Measurements from ENCODE around the gene MT1G. TPM values are rescaled to one million over a fixed set of nuclear protein-coding genes. Genes with fewer than 3 reads are reported as not detected.
A peak's percentile ranks its signal among the peaks of the same experiment; 100 is the strongest.
"Not testable (repeated sequence)": the region's sequence is repeated elsewhere in the genome, so short reads cannot be mapped to it uniquely, and the experiment has no call there.

The MT1G gene
- total RNA-seq, result 10 to 100 TPM; 14.7 TPM

DNA sequence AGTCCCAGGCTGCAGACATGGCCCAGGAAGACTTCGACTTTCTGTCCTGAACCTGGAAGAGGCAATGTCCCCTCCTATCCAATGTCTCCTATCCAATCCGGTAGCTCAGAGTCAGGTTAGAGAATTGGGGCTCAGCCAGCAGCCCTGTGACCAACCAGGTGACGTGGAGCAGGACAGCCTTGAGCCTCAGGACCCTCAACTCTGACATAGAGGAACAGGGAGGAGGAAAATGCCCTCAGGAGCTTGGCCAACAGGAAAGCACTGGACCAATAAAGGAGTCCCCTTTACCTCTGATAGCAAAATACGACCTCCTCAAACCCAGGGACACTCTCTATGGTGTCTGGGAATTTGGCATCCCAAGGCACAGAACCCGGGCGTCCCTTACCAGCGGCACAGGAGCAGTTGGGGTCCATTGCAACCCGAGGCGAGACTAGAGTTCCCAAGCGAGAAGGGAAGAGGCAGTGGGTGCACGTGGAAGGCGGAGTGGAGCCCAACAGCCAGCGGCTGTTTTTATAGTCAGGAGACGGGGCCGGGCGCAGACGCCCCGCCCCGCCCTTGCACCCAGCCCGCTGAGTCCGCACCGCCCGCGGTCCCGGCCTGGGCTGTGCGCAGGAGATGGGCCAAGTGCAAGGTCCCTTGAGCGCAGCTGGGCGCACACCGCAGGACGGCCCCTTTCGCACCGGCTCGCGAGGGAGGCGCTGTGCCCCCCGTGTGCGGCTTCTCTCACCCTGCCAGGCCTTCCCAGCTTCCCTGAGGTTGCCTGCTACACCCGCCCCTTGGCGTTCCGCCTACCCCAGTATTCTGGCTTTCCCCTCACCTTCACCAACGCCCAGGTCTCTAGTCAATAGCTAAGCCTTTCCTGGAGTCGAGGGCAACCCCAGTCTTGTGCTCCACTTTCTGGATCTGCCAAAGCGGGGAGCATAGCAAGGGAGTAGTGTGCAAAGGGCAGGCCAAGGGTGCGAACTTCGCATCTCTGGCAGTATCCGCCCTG is at the start of gene MT1G:
MT1G (minus strand) TSS at position 485 of the 991 bp plus-strand sequence; CDS start at position 413, 72 bp downstream.
- ATAC-seq (peak; percentile 70), DNase-seq (peak; percentile 69)
- Mint-ChIP-seq H3K36me3 (ENCODE audit: low read depth) (no peaks in the 10 kb centered on the region), H3K4me3 (peak within 1 kb of the TSS; percentile 50), H3K27ac (no peak within 1 kb of the TSS), H3K27me3 (peaks cover 63% of the 10 kb centered on the region), H3K9me3 (ENCODE audit: low read depth) (no peaks in the 10 kb centered on the region), H3K4me1 (peaks cover 19% of the 10 kb centered on the region)
- ChIA-PET CTCF (interaction anchor here (1.1 to 1.3 kb wide), 2 partner anchors 10 to 11 kb away, joined by 3 to 5 read pairs; no protein-coding TSS in a partner anchor), POLR2A (no interaction called here)
- intact Hi-C loops (cut with DNase I, micrococcal nuclease), result loop anchor here (1.0 to 2.0 kb wide), 3 partner anchors 14 to 43 kb away; partner anchors contain the start of genes MT1X (in 2 of the 2) and MT1E (in 1 of the 2)

DNA sequence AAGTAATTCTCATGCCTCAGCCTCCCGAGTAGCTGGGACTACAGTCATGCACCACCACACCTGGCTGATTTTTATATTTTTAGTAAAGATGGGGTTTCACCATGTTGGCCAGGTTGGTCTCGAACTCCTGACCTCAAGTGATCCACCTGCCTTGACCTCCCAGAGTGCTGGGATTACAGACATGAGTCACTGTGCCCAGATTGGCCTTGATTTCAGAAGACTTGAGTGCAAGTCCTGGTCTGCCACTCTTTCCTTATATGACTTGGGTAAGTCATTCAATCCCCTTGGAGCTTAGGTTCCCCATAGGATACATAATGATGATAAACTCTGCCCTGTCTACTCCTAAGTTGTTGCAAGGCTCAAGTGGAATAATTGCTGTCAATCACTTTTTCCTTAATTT is 49.7 kb upstream of the MT1G start:
- DNase-seq; H3K27ac Mint-ChIP-seq; H3K4me3 Mint-ChIP-seq; H3K27me3 Mint-ChIP-seq; H3K9me3 Mint-ChIP-seq (ENCODE audit: low read depth); H3K36me3 Mint-ChIP-seq (ENCODE audit: low read depth); intact Hi-C loops (cut with DNase I, micrococcal nuclease); POLR2A ChIA-PET; H3K4me1 Mint-ChIP-seq; ATAC-seq: not testable (repeated sequence)
- CTCF ChIA-PET, result interaction anchor here (0.6 to 1.1 kb wide), 2 partner anchors 140 to 172 kb away, joined by 3 read pairs; no protein-coding TSS in a partner anchor

DNA sequence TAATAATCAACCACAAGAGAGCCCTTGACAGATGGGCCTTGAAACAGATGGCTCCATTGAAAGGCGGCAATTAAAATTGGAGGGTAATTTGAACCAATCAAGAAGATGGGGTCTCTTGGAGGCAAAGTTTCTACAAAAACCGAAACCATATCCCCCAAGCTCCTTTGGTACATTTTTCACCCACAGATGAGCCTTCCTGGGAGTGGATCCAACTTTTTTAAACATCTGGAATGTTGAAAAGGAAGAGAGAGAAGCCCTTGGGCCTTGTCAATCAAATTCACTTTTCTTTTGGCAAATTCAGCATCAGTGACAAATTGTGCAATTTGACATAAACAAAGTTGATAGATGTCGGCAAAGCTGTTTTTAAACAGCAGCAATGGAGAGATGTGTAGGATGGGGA is 48.9 kb upstream of the MT1G start:
- Mint-ChIP-seq H3K36me3 (ENCODE audit: low read depth) (no peaks in the 10 kb centered on the region), H3K9me3 (ENCODE audit: low read depth) (no peaks in the 10 kb centered on the region), H3K4me3 (no peak overlapping the region), H3K27ac (no peak overlapping the region), H3K4me1 (no peaks in the 10 kb centered on the region), H3K27me3 (no peaks in the 10 kb centered on the region)
- CTCF ChIA-PET, result interaction anchor here (1.1 to 1.5 kb wide), 3 partner anchors 9 to 139 kb away, joined by 3 to 5 read pairs (median 3); no protein-coding TSS in a partner anchor
- POLR2A ChIA-PET, result no interaction called here
- intact Hi-C loops (cut with DNase I, micrococcal nuclease), result no loop called here
- DNase-seq (no peak), ATAC-seq (no peak)

DNA sequence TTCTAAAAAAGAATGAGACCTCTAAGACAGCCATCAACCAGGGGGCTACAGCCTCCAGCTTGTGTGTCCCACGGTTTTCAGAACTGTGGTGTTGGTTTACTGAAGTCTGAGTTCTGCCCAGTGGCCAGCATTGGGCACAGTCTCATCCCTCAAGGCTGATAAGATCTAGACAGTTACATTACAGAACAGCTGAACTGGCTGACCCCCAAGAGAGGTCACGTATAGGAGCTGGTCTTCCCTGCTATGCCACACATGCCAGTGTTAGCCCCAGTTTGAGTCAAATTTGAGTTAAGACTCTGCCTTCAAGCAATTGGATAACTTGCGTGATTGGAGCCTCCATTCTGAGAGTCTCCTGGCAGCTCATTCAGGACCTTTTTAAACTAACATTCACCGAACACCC is 47.3 kb upstream of the MT1G start:
- no peak overlapping the region for H3K27ac Mint-ChIP-seq
- CTCF ChIA-PET, result interaction anchor here (0.6 to 1.1 kb wide), 4 partner anchors 20 to 217 kb away, joined by 3 read pairs; no protein-coding TSS in a partner anchor
- POLR2A ChIA-PET, result no interaction called here
- no peak overlapping the region for H3K4me3 Mint-ChIP-seq
- H3K4me1 Mint-ChIP-seq, result no peaks in the 10 kb centered on the region
- DNase-seq (no peak), ATAC-seq (no peak)
- no peaks in the 10 kb centered on the region for H3K27me3 Mint-ChIP-seq
- H3K9me3 Mint-ChIP-seq (ENCODE audit: low read depth), result no peaks in the 10 kb centered on the region
- intact Hi-C loops (cut with DNase I, micrococcal nuclease), result no loop called here
- no peaks in the 10 kb centered on the region for H3K36me3 Mint-ChIP-seq (ENCODE audit: low read depth)

DNA sequence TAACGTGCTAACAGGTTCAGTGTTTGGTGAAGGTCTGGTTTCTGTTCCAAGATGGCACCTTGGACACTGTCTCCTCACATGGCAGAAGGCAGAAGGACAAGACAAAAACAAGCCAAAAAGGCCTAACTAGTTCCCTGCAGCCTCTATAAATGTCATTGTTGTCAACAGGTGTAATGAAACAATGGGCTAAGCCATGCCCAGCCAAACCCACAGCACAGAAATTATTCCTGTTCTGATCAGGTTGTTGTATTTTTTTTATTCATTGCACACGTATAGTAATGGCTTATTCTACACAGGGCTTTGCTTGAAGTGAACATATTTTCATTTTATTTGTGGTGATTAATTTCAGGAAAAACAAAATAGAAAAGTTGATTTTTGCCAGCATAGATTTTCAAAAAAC is 45.9 kb upstream of the MT1G start:
- intact Hi-C loops (cut with DNase I, micrococcal nuclease), result no loop called here
- DNase-seq (no peak), ATAC-seq (no peak)
- no peaks in the 10 kb centered on the region for H3K36me3 Mint-ChIP-seq (ENCODE audit: low read depth)
- H3K4me3 Mint-ChIP-seq, result no peak overlapping the region
- H3K27me3 Mint-ChIP-seq, result no peaks in the 10 kb centered on the region
- H3K9me3 Mint-ChIP-seq (ENCODE audit: low read depth), result no peaks in the 10 kb centered on the region
- ChIA-PET POLR2A (no interaction called here), CTCF (interaction anchor here (1.1 kb wide), 1 partner anchor 134 kb away, joined by 3 read pairs; no protein-coding TSS in a partner anchor)
- no peak overlapping the region for H3K27ac Mint-ChIP-seq
- H3K4me1 Mint-ChIP-seq, result peaks cover 6% of the 10 kb centered on the region

DNA sequence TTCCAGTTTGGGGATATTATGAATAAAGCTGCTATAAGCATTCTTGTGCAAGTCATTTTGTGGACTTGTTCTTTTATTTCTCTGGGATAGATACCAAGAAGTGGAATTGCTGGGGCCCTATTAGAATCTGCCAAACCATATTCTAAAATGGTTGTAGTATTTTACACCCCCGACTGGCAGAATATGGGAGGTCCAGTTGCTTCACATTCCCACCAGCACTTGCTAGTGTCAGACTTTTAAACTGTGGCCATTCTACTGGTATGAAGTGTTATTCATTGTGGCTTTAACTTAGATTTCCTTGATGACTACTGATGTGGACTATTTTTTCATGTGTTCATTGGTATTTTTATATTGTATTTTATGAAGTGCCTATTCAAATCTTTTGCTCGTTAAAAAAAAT is 44.0 kb upstream of the MT1G start:
- DNase-seq, result no peak
- Mint-ChIP-seq H3K27me3 (no peaks in the 10 kb centered on the region), H3K4me1 (peaks cover 14% of the 10 kb centered on the region), H3K9me3 (ENCODE audit: low read depth) (no peaks in the 10 kb centered on the region), H3K27ac (no peak overlapping the region), H3K4me3 (no peak overlapping the region), H3K36me3 (ENCODE audit: low read depth) (no peaks in the 10 kb centered on the region)
- intact Hi-C loops (cut with DNase I, micrococcal nuclease), result no loop called here
- ChIA-PET CTCF (interaction anchor here (1.1 kb wide), 1 partner anchor 10 kb away, joined by 3 read pairs; no protein-coding TSS in a partner anchor), POLR2A (interaction anchor here (0.7 kb wide), 1 partner anchor 776 kb away, joined by 4 read pairs; no protein-coding TSS in a partner anchor)
- no peak for ATAC-seq

DNA sequence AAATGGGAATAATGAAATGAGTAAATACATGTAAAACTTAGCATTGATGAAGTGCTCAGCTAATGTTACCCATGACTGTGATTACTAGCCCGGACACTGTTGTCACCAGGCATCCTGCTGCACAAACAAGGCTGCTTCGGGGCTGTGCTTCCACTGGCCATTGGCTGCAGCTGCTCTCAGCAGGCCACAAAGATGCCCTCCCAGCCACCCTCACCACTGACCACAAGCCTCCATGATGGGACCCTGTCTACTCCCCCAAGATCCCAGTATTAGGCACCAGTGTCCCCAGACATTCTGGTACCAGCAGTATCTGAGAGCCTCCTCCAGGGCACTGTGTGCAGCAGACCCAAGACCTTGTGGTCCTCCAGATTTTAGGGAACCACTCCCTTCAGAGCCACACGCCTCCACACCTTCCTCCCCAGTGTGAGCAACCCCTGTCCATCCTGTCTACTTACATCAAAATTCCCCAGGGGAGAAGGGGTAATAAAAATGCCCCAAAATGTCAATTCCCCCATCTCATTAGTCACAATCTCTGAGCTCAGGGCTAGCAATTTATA is 42.4 kb upstream of the MT1G start:
- H3K27ac Mint-ChIP-seq, result no peak overlapping the region
- intact Hi-C loops (cut with DNase I, micrococcal nuclease), result no loop called here
- no peaks in the 10 kb centered on the region for H3K36me3 Mint-ChIP-seq (ENCODE audit: low read depth)
- H3K4me3 Mint-ChIP-seq, result no peak overlapping the region
- H3K9me3 Mint-ChIP-seq (ENCODE audit: low read depth), result no peaks in the 10 kb centered on the region
- peaks cover 14% of the 10 kb centered on the region for H3K4me1 Mint-ChIP-seq
- ChIA-PET CTCF (interaction anchor here (0.6 to 1.4 kb wide), 3 partner anchors 8 to 254 kb away, joined by 3 to 4 read pairs (median 4); no protein-coding TSS in a partner anchor), POLR2A (no interaction called here)
- H3K27me3 Mint-ChIP-seq, result no peaks in the 10 kb centered on the region
- no peak for DNase-seq
- no peak for ATAC-seq

DNA sequence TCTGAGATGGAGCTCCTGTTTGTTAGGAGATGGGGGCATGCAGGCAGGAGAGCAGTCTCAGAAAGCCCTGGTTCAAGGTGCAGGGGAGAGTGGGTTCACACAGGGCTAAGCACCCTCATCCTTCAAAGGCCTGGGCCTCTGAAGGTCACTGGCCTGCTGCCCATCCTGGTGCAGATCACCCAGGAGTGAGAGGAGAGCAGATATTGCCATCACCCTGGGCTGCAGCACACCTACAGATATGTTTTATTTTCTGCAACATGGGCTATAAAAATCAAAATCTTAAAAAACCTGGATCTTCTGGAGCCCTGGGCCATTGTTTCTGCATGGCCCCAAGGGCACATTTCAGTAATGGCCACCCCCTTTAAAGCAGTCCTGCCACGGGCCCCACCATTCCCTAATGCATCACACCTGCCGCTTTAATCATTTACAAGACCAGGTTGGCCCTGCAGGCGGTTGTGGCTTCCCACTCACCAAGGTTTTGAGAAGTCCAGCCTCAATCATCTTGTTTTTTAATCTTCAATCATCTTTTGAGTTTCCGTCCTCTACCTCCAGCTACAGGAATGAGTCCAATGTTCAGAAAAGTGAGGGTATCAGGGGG is 41.7 kb upstream of the MT1G start:
- ATAC-seq (peak; percentile 21), DNase-seq (no peak)
- Mint-ChIP-seq H3K4me3 (no peak overlapping the region), H3K4me1 (peaks cover 14% of the 10 kb centered on the region), H3K36me3 (ENCODE audit: low read depth) (no peaks in the 10 kb centered on the region), H3K9me3 (ENCODE audit: low read depth) (no peaks in the 10 kb centered on the region), H3K27ac (peak overlapping the region; percentile 67), H3K27me3 (no peaks in the 10 kb centered on the region)
- intact Hi-C loops (cut with DNase I, micrococcal nuclease), result no loop called here
- ChIA-PET POLR2A (interaction anchor here (0.9 kb wide), 1 partner anchor 222 kb away, joined by 3 read pairs; no protein-coding TSS in a partner anchor), CTCF (interaction anchor here (0.8 to 2.2 kb wide), 7 partner anchors 8 to 450 kb away, joined by 3 to 11 read pairs (median 3); no protein-coding TSS in a partner anchor)

DNA sequence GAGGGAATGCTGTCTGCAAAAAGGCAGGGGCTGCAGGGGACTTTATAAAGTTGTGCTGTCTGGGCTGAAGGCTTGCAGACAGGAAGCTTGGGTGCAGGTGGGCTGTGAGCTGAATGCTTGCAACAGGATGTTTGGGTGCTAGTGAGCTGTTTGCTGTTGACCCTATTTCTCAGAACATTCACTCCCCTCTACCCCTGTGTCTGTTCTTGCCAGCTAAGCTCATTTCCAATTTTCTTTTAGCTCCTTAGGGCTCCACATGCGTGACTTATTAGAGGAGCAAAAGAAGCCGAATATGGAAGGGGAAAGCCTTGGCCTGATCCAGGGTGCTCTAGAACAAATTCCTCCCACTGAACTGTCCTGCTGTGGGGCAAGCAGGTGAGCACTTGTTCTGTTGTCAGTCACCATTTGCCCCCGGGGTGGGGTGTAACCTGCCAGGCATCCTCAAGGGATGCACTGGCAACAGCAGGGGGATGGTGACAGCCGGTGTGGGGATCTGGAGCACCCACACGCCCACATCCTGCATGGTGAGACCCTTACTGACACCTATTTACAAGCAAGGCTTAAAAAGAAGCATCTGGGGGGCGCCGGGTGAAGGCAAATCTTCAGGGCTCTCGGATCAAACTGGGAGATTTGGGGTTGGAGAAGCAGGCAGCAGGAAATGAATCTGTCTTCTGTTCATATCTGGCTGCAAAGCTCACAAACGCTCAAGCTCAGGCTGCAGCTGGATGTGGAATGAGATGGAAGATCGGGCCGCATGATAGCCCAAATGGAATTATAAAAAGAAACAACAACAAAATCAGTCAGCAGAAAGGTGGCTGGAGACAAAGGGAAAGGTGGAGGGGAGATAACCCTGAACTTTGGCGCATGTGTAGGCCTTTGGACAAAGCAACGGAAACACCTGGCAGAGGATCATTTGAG is 40.9 kb upstream of the MT1G start:
- CTCF ChIA-PET, result interaction anchor here (0.6 to 2.2 kb wide), 8 partner anchors 13 to 449 kb away, joined by 3 to 11 read pairs (median 3); no protein-coding TSS in a partner anchor
- Mint-ChIP-seq H3K27me3 (no peaks in the 10 kb centered on the region), H3K36me3 (ENCODE audit: low read depth) (no peaks in the 10 kb centered on the region), H3K4me3 (peak overlapping the region; percentile 1), H3K4me1 (peaks cover 14% of the 10 kb centered on the region), H3K27ac (peak overlapping the region; percentile 67), H3K9me3 (ENCODE audit: low read depth) (no peaks in the 10 kb centered on the region)
- DNase-seq (peak; percentile 30), ATAC-seq (peak; percentile 64)
- POLR2A ChIA-PET, result interaction anchor here (0.7 to 0.9 kb wide), 2 partner anchors 223 to 477 kb away, joined by 3 read pairs; partner anchors contain the start of genes PSME3IP1 and RSPRY1
- intact Hi-C loops (cut with DNase I, micrococcal nuclease), result no loop called here

DNA sequence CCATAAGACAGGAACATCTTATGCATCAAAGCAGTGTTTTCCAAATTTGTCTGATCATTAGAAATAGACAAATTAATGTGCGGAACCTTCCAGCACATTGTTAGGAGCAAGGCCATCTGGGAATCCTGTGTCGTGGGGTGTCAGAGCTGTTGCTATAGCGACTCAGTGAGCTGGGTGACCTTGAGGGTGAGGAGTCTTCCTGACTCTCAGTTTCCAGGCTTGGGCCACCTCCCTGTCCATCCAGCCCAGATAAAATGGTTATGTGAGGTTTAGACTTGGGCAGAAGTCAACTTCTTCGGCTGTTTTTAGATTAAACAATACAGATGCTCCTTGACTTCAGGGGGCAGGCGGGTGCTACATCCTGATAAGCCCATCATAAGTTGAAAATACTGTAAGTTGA is 35.0 kb upstream of the MT1G start:
- H3K4me1 Mint-ChIP-seq, result peaks cover 8% of the 10 kb centered on the region
- H3K27ac Mint-ChIP-seq, result no peak overlapping the region
- POLR2A ChIA-PET, result interaction anchor here (1.1 kb wide), 1 partner anchor 126 kb away, joined by 4 read pairs; no protein-coding TSS in a partner anchor
- no peaks in the 10 kb centered on the region for H3K36me3 Mint-ChIP-seq (ENCODE audit: low read depth)
- CTCF ChIA-PET, result interaction anchor here (0.6 to 4.0 kb wide), 27 partner anchors 9 to 192 kb away, joined by 3 to 74 read pairs (median 5); partner anchors contain the start of genes BBS2, MT1X, MT2A and MT4
- intact Hi-C loops (cut with DNase I, micrococcal nuclease), result loop anchor here (1.0 kb wide), 8 partner anchors 21 to 252 kb away; partner anchors contain the start of genes MT1F (in 1 of the 2), MT1X (in 1 of the 2), NUDT21 (in 1 of the 2) and OGFOD1 (in 1 of the 2)
- no peaks in the 10 kb centered on the region for H3K27me3 Mint-ChIP-seq
- H3K4me3 Mint-ChIP-seq, result no peak overlapping the region
- ATAC-seq, result no peak
- no peak for DNase-seq
- H3K9me3 Mint-ChIP-seq (ENCODE audit: low read depth), result no peaks in the 10 kb centered on the region

Measured in activated CD4-positive, alpha-beta T cell treated with anti-CD3 and anti-CD28 coated beads for 36 hours (primary cell).